H1 (cell line): ENCODE results near the gene DPP8. TPM values are rescaled to one million over a fixed set of nuclear protein-coding genes. Genes with fewer than 3 reads are reported as not detected.

Source experiments
- CTCF ChIA-PET: fragments of 300-600 bp; sonication (Branson Sonifier 250); formaldehyde crosslinking; loops from one replicate; lab custom pipeline; 2021; ENCODE audit not compliant: partially characterized antibody; lab: Charles Lee
- POLR2A ChIA-PET: fragments of 300-600 bp; sonication (Branson Sonifier 250); formaldehyde crosslinking; loops from one replicate; lab custom pipeline; 2021; ENCODE audit warnings: inconsistent platforms; ENCODE audit not compliant: partially characterized antibody; lab: Charles Lee
- DNase-seq, 2 experiments: peaks; one replicate each; pipeline versions ENCODE4 v3.0.0 to v3.0.0-alpha.2; 2010 to 2022; ENCODE audit warnings: low spot score in 2 of 2, low read depth in 1 of 2, mixed read lengths in 1 of 2
- FAIRE-seq: peaks from 2 replicates; lab custom pipeline; 2011; peaks lifted over from hg19 to GRCh38; lab: Jason Lieb, UNC
- H2AFZ ChIP-seq: 2 replicates; pipeline ENCODE4 v1.8.1; 2012; ENCODE audit warnings: low read length, inconsistent platforms
- H2AK5ac ChIP-seq: 2 replicates; pipeline ENCODE4 v1.6.1; 2013; ENCODE audit warnings: low read depth, low read length
- H2BK120ac ChIP-seq: replicated peaks from 2 replicates; pipeline ENCODE3; 2013; ENCODE audit warnings: low read depth, low read length, inconsistent platforms
- H2BK12ac ChIP-seq: 2 replicates; pipeline ENCODE4 v1.6.1; 2013; ENCODE audit warnings: low read depth, low read length
- H2BK15ac ChIP-seq: 2 replicates; pipeline ENCODE4 v1.6.1; 2013; ENCODE audit warnings: low read length
- H2BK20ac ChIP-seq: 2 replicates; pipeline ENCODE4 v1.6.1; 2013; ENCODE audit warnings: low read length
- H2BK5ac ChIP-seq: 2 replicates; pipeline ENCODE4 v1.6.1; 2013; ENCODE audit warnings: low read depth, low read length
- H3K14ac ChIP-seq: 2 replicates; pipeline ENCODE4 v1.6.1; 2013; ENCODE audit warnings: inconsistent platforms; ENCODE audit not compliant: insufficient read length
- H3K18ac ChIP-seq: 2 replicates; pipeline ENCODE4 v1.6.1; 2013; ENCODE audit warnings: low read length; ENCODE audit errors: extremely low read depth
- H3K23ac ChIP-seq: 2 replicates; pipeline ENCODE4 v1.6.1; 2013; ENCODE audit warnings: inconsistent platforms; ENCODE audit not compliant: insufficient read length
- H3K23me2 ChIP-seq: 2 replicates; pipeline ENCODE4 v1.6.1; 2013; ENCODE audit warnings: low read depth, low read length
- H3K27ac ChIP-seq: 2 replicates; pipeline ENCODE4 v1.6.1; 2011; ENCODE audit warnings: low read depth, low read length, inconsistent platforms
- H3K27me3 ChIP-seq, 4 experiments: replicated peaks in 1 of 4; 1 replicate in 1 of 4; 2 replicates in 3 of 4; pipeline versions ENCODE4 v1.6.1 to v1.8.1; 2011 to 2013; ENCODE audit warnings: low read length in 3 of 4, mild to moderate bottlenecking in 3 of 4, inconsistent platforms in 2 of 4, mixed read lengths in 2 of 4, moderate library complexity in 1 of 4; ENCODE audit not compliant: control insufficient read depth in 3 of 4, insufficient read depth in 3 of 4; ENCODE audit errors: extremely low read depth in 1 of 4
- H3K36me3 ChIP-seq, 4 experiments: 2 replicates each; pipeline versions ENCODE4 v1.6.1 to v1.8.1; 2011 to 2013; ENCODE audit warnings: mild to moderate bottlenecking in 4 of 4, low read length in 3 of 4, moderate library complexity in 2 of 4, control low read depth in 1 of 4, inconsistent platforms in 1 of 4; ENCODE audit not compliant: insufficient read depth in 4 of 4, control insufficient read depth in 2 of 4
- H3K4ac ChIP-seq: replicated peaks from 2 replicates; pipeline ENCODE3; 2013; ENCODE audit warnings: low read length, low read depth, mixed read lengths, inconsistent platforms; ENCODE audit not compliant: insufficient read length
- H3K4me1 ChIP-seq, 4 experiments: replicated peaks in 1 of 4; 1 replicate in 1 of 4; 2 replicates in 3 of 4; pipeline versions ENCODE4 v1.6.1 to v1.8.1; 2011 to 2013; ENCODE audit warnings: low read length in 3 of 4, inconsistent platforms in 2 of 4, mixed read lengths in 1 of 4; ENCODE audit not compliant: insufficient read depth in 4 of 4, control insufficient read depth in 3 of 4
- H3K4me2 ChIP-seq, 2 experiments: 2 replicates each; pipeline versions ENCODE4 v1.6.1 to v1.8.1; 2011 to 2013; ENCODE audit warnings: low read depth in 2 of 2, low read length in 2 of 2, control low read depth in 1 of 2, inconsistent platforms in 1 of 2, mild to moderate bottlenecking in 1 of 2; ENCODE audit not compliant: insufficient read depth in 1 of 2
- H3K4me3 ChIP-seq, 4 experiments: fragments of 200-600, 300-600 bp in 1 of 4; sonication (generic), shearing (Covaris generic), sonication (Bioruptor Twin) in 1 of 4; 2 replicates each; pipeline versions ENCODE4 v1.5.1 to v1.8.1; 2011 to 2016; ENCODE audit warnings: low read length in 4 of 4, low read depth in 3 of 4, control low read depth in 2 of 4, inconsistent platforms in 2 of 4, mild to moderate bottlenecking in 2 of 4, mixed read lengths in 1 of 4, moderate library complexity in 1 of 4; ENCODE audit not compliant: insufficient read depth in 2 of 4; ENCODE audit errors: extremely low read depth in 1 of 4
- H3K56ac ChIP-seq: replicated peaks from 2 replicates; pipeline ENCODE3; 2013; ENCODE audit warnings: low read depth, mild to moderate bottlenecking, mixed read lengths, low read length, inconsistent platforms; ENCODE audit not compliant: insufficient read length
- H3K79me1 ChIP-seq: 2 replicates; pipeline ENCODE4 v1.6.1; 2013; ENCODE audit warnings: low read depth, low read length, control low read depth
- H3K79me2 ChIP-seq, 2 experiments: 2 replicates each; pipeline versions ENCODE4 v1.6.1 to v1.8.1; 2012 to 2013; ENCODE audit warnings: low read length in 2 of 2, mild to moderate bottlenecking in 2 of 2, inconsistent platforms in 1 of 2; ENCODE audit not compliant: insufficient read depth in 2 of 2, control insufficient read depth in 1 of 2
- H3K9ac ChIP-seq, 4 experiments: replicated peaks in 1 of 4; 1 replicate in 1 of 4; 2 replicates in 3 of 4; pipeline versions ENCODE4 v1.6.1 to v1.8.1; 2011 to 2013; ENCODE audit warnings: low read depth in 3 of 4, low read length in 3 of 4, control low read depth in 2 of 4, mild to moderate bottlenecking in 2 of 4, moderate library complexity in 2 of 4, inconsistent platforms in 1 of 4; ENCODE audit errors: extremely low read depth in 1 of 4
- H3K9me3 ChIP-seq, 2 experiments: 2 replicates each; pipeline versions ENCODE4 v1.6.1 to v1.8.1; 2012 to 2013; ENCODE audit warnings: mild to moderate bottlenecking in 2 of 2, moderate library complexity in 2 of 2, control low read depth in 1 of 2, inconsistent platforms in 1 of 2, low read depth in 1 of 2, low read length in 1 of 2, mixed read lengths in 1 of 2; ENCODE audit not compliant: insufficient read depth in 2 of 2
- H4K20me1 ChIP-seq, 2 experiments: replicated peaks in 1 of 2; 2 replicates each; pipeline versions ENCODE3 to v1.8.1; 2011 to 2013; ENCODE audit warnings: inconsistent platforms in 2 of 2, low read length in 2 of 2, mild to moderate bottlenecking in 1 of 2; ENCODE audit not compliant: insufficient read depth in 2 of 2, control insufficient read depth in 1 of 2
- H4K5ac ChIP-seq: 2 replicates; pipeline ENCODE4 v1.6.1; 2013; ENCODE audit warnings: low read length, low read depth, mixed read lengths, inconsistent platforms; ENCODE audit not compliant: insufficient read length
- H4K8ac ChIP-seq: 2 replicates; pipeline ENCODE4 v1.8.0; 2013; ENCODE audit warnings: mild to moderate bottlenecking, moderate library complexity, low read length, inconsistent platforms; ENCODE audit not compliant: insufficient read depth; ENCODE audit errors: extremely low read depth
- H4K91ac ChIP-seq: replicated peaks from 2 replicates; pipeline ENCODE3; 2013; ENCODE audit warnings: low read length, mixed read lengths, inconsistent platforms; ENCODE audit not compliant: insufficient read length
- CTBP2 ChIP-seq: IDR thresholded peaks from 2 replicates; pipeline ENCODE4 v1.7.0; 2011; ENCODE audit warnings: borderline replicate concordance, mild to moderate bottlenecking, moderate library complexity, mixed read lengths, low read length; ENCODE audit not compliant: insufficient read depth, insufficient read length
- RBBP5 ChIP-seq: IDR thresholded peaks from 2 replicates; pipeline ENCODE4 v1.7.1; 2012; ENCODE audit warnings: low read depth, mild to moderate bottlenecking, inconsistent platforms, low read length, moderate library complexity, borderline replicate concordance
- TAF1 ChIP-seq: IDR thresholded peaks from 2 replicates; pipeline ENCODE4 v1.6.1; 2011; ENCODE audit warnings: mild to moderate bottlenecking, low read depth, low read length
- WGBS, 2 experiments: shearing (Covaris generic) in 1 of 2; methylation state at CpG; one replicate each; pipeline versions ENCODE4 v1.1.6 to v1.1.7; 2013 to 2015; ENCODE audit warnings: low lambda C conversion rate in 2 of 2, mixed read lengths in 2 of 2, inconsistent platforms in 1 of 2, low coverage in 1 of 2, missing lambda C conversion rate in 1 of 2; ENCODE audit not compliant: insufficient replicate concordance in 2 of 2, insufficient coverage in 1 of 2, insufficient read length in 1 of 2; ENCODE audit errors: extremely low coverage in 1 of 2, missing lambda C conversion rate in 1 of 2; 5-methylcytosine and 5-hydroxymethylcytosine counted together
- polyA plus RNA-seq, 7 experiments: library from polyadenylated mRNA; depleted of rRNA in 3 of 7; stranded (reverse) in 5 of 7; unstranded in 2 of 7; fragments of >200 nt in 5 of 7; fragments of 200-250 nt in 2 of 7; gene quantifications; 1 replicate in 5 of 7; 2 replicates in 1 of 7; 4 replicates in 1 of 7; pipeline versions ENCODE4 v1.2.1 to v1.2.3, GENCODE V29; 2011 to 2013; ENCODE audit warnings: missing spikeins in 2 of 7, mixed read lengths in 2 of 7
- total RNA-seq: library from RNA; stranded (reverse); fragmentation: NEBNext Ultra II Directional; extraction: Animal tissue kit (Norgen Biotek cat#: 25700); gene quantifications from 2 replicates; pipeline ENCODE4 v1.2.1, GENCODE V29; 2021
- TF ChIP-seq, protein P1 (sequence below): IDR thresholded peaks from 2 replicates; pipeline ENCODE4 v1.6.1; 2012; ENCODE audit warnings: inconsistent platforms

Gene DPP8
- total and polyA plus RNA-seq, 2 of the 8 experiments (the other 6 are each of a cell fraction or from before 2014, with no cell fraction given) = 9.9 to 26.0 TPM

DNA sequence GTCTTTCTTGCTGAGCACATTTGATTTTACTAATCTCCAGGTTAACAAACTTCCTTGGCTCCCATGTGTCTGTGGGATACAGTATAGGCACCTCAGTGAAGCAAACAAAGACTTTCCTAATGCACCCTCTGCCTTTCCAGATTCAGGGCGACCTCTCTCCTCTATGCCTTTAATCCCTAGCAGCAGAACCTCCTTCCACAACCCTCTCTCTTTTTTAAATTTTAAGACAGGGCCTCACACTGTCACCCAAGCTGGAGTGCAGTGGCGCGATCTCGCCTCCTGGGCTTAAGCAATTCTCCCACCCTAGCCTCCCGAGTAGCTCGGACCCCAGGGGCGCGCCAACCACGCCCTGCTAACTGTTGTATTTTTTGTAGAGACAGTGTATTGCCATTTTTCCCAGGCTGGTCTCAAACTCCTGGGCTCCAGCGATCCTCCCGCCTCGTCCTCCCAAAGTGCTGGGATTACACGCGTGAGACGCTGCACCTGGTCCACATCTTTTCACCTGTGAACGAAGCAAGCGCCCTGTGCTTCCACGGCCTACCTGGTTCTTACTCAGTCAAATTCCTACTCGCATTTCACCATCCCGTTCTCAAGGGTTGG is 11.1 kb upstream of the DPP8 start:
- no peak overlapping the region for H3K23ac ChIP-seq
- ChIA-PET CTCF (interaction anchor here (0.6 to 1.3 kb wide), 3 partner anchors 12 to 124 kb away, joined by 3 to 5 read pairs (median 5); no protein-coding TSS in a partner anchor), POLR2A (interaction anchor here (0.9 to 3.6 kb wide), 2 partner anchors 12 to 119 kb away, joined by 3 to 29 read pairs; partner anchors contain the start of gene DPP8)
- no peak overlapping the region for H2AFZ ChIP-seq
- H2BK12ac ChIP-seq = no peak overlapping the region
- no peak overlapping the region for H2BK120ac ChIP-seq
- no peak overlapping the region for H3K14ac ChIP-seq
- WGBS, 2 experiments = 93% methylated on average over 20 of the region's 20 CpGs; no CpG with 5 or more reads in 1 of the 2 experiments
- H3K4me1 ChIP-seq = peaks cover 4 to 11% (median 7%) of the 10 kb centered on the region in 4 experiments
- H3K9me3 ChIP-seq = no peaks in the 10 kb centered on the region
- H4K5ac ChIP-seq = no peak overlapping the region
- no peak overlapping the region for H3K4ac ChIP-seq
- FAIRE-seq (no peak), DNase-seq (no peak)
- no peaks in the 10 kb centered on the region for H3K27me3 ChIP-seq
- no peak overlapping the region for H4K91ac ChIP-seq
- no peaks in the 10 kb centered on the region for H3K36me3 ChIP-seq
- H3K79me2 ChIP-seq = peaks cover 17 to 30% of the 10 kb centered on the region in 2 experiments
- H2AK5ac ChIP-seq = no peak overlapping the region
- 0 out of 2 replicates have a peak overlapping the region, but pooled peaks have one; percentile 76 for H2BK15ac ChIP-seq
- no peak overlapping the region for H3K4me2 ChIP-seq
- no peak overlapping the region for H3K18ac ChIP-seq
- peaks cover 2% of the 10 kb centered on the region; the same call in 1 of the 2 replicates for H3K23me2 ChIP-seq
- H3K27ac ChIP-seq = no peak overlapping the region
- no peak overlapping the region for H3K9ac ChIP-seq
- no peak overlapping the region for H3K56ac ChIP-seq
- no peak overlapping the region for H3K4me3 ChIP-seq
- H2BK20ac ChIP-seq = no peak overlapping the region
- H2BK5ac ChIP-seq = no peak overlapping the region
- TF ChIP-seq RBBP5 (no peak), CTBP2 (no peak), TAF1 (no peak)
- TF ChIP-seq, protein P1, sequence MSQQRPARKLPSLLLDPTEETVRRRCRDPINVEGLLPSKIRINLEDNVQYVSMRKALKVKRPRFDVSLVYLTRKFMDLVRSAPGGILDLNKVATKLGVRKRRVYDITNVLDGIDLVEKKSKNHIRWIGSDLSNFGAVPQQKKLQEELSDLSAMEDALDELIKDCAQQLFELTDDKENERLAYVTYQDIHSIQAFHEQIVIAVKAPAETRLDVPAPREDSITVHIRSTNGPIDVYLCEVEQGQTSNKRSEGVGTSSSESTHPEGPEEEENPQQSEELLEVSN = no peak
- H3K79me1 ChIP-seq = peaks cover 2% of the 10 kb centered on the region; the same call in 1 of the 2 replicates
- H4K8ac ChIP-seq = no peak overlapping the region; the same call in 1 of the 2 replicates
- peaks cover 4 to 7% of the 10 kb centered on the region in 2 experiments for H4K20me1 ChIP-seq
